K562 (cell line): ENCODE measurements around the gene ZNF335. TPM values are rescaled to one million over a fixed set of nuclear protein-coding genes. Genes with fewer than 3 reads are reported as not detected.

Source experiments
- ARID3A ChIP-seq: IDR thresholded peaks from 2 replicates; pipeline ENCODE4 v1.6.1; 2012; ENCODE audit warnings: low read depth, low read length, improper control_type of control experiment, borderline replicate concordance
- BRD4 ChIP-seq: fragments of 200-600 bp; sonication (generic); IDR thresholded peaks from 2 replicates; pipeline ENCODE4 v1.6.1; 2017; ENCODE audit warnings: inconsistent platforms
- MTA1 ChIP-seq: fragments of 450-650 bp; IDR thresholded peaks from 2 replicates; pipeline ENCODE4 v1.6.1; 2017; ENCODE audit warnings: borderline replicate concordance
- SMAD3 ChIP-seq: fragments of 450-650 bp; formaldehyde crosslinking; conservative IDR thresholded peaks from 2 replicates; pipeline ENCODE4 v1.4.0; 2020; ENCODE audit warnings: mild to moderate bottlenecking
- TCF3 ChIP-seq: sonication (generic); formaldehyde crosslinking; IDR thresholded peaks from 2 replicates; pipeline ENCODE4 v1.4.0; 2020; ENCODE audit warnings: mild to moderate bottlenecking, missing genetic modification reagents
- TEAD2 ChIP-seq: fragments of 450-650 bp; IDR thresholded peaks from 2 replicates; pipeline ENCODE4 v1.6.1; 2016; ENCODE audit warnings: missing genetic modification characterization, control low read depth, missing compliant biosample characterization
- TRIM24 ChIP-seq, 2 experiments: fragments of 450-650 bp; IDR thresholded peaks; 2 replicates each; pipeline ENCODE4 v1.6.1; 2016
- ZNF121 ChIP-seq: sonication (generic); formaldehyde crosslinking; conservative IDR thresholded peaks from 2 replicates; pipeline ENCODE4 v1.8.0; 2022; ENCODE audit warnings: missing genetic modification reagents
- ZNF384 ChIP-seq: IDR thresholded peaks from 2 replicates; pipeline ENCODE4 v1.6.1; 2012; ENCODE audit warnings: low read depth, low read length, improper control_type of control experiment
- ZNF766 ChIP-seq: fragments of 200-800 bp; sonication (Bioruptor generic); conservative IDR thresholded peaks from 2 replicates; pipeline ENCODE4 v1.6.1; 2016; ENCODE audit warnings: missing genetic modification characterization, missing compliant biosample characterization
- polyA plus RNA-seq, 8 experiments: library from polyadenylated mRNA; depleted of rRNA in 4 of 8; stranded (reverse) in 5 of 8; unstranded in 3 of 8; fragments of >200 nt; fragmentation: Nextera tagmentation in 2 of 8; fragmentation: Illumina TruSeq in 1 of 8; extraction: Ambion mirVana in 2 of 8; extraction: Trizol in 1 of 8; gene quantifications; 2 replicates each; pipeline versions ENCODE4 v1.2.1 to v1.2.3, GENCODE V29; 2011 to 2014; ENCODE audit warnings: inconsistent platforms in 1 of 8, missing spikeins in 1 of 8
- total RNA-seq, 7 experiments: library from RNA; depleted of rRNA in 6 of 7; stranded (reverse); fragments of >200 nt in 6 of 7; fragmentation: Illumina TruSeq in 2 of 7; extraction: Trizol in 2 of 7; gene quantifications; 2 replicates each; pipeline versions ENCODE4 v1.2.1 to v1.2.3, GENCODE V29; 2011 to 2021; ENCODE audit warnings: low replicate concordance in 1 of 7
- TF ChIP-seq, protein P1 (sequence below): sonication (generic); formaldehyde crosslinking; IDR thresholded peaks from 2 replicates; pipeline ENCODE4 v1.8.0; 2023; ENCODE audit warnings: mild to moderate bottlenecking, missing genetic modification reagents
- TF ChIP-seq, protein P2 (sequence below): fragments of 250-450 bp; sonication (Bioruptor Pico); IDR thresholded peaks from 2 replicates; pipeline ENCODE4 v1.4.0; 2020
- TF ChIP-seq, protein P3 (sequence below): conservative IDR thresholded peaks from 2 replicates; pipeline ENCODE4 v1.6.1; 2011; ENCODE audit warnings: low read depth, mild to moderate bottlenecking, low read length; ENCODE audit not compliant: control insufficient read depth
- TF ChIP-seq, protein P4 (sequence below): IDR thresholded peaks from 2 replicates; pipeline ENCODE4 v1.6.1; 2011; ENCODE audit warnings: borderline replicate concordance, low read depth, mild to moderate bottlenecking, moderate library complexity, low read length; ENCODE audit not compliant: insufficient read depth, poor library complexity, severe bottlenecking

The ZNF335 gene
- total and polyA plus RNA-seq, 9 of the 15 experiments (the other 6 are each of a cell fraction or from before 2014, with no cell fraction given), result 0.39 to 16.0 (median 7.6) TPM

GRCh38 chr20:45910670-45911485 lies 61.1 kb downstream of the ZNF335 start (continued):
- TF ChIP-seq, protein P1, sequence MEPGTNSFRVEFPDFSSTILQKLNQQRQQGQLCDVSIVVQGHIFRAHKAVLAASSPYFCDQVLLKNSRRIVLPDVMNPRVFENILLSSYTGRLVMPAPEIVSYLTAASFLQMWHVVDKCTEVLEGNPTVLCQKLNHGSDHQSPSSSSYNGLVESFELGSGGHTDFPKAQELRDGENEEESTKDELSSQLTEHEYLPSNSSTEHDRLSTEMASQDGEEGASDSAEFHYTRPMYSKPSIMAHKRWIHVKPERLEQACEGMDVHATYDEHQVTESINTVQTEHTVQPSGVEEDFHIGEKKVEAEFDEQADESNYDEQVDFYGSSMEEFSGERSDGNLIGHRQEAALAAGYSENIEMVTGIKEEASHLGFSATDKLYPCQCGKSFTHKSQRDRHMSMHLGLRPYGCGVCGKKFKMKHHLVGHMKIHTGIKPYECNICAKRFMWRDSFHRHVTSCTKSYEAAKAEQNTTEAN, result no peak
- TF ChIP-seq ZNF121 (CRISPR knock-in tag) (no peak), SMAD3 (CRISPR knock-in tag) (no peak), TEAD2 (tag) (no peak), ZNF766 (CRISPR knock-in tag) (peak; percentile 89; the same call in 1 of the 2 replicates), MTA1 (no peak), ZNF384 (no peak), ARID3A (0 out of 2 replicates have a peak, but pooled peaks have one; percentile 43), BRD4 (no peak), TCF3 (peak; percentile 39; the same call in 1 of the 2 replicates), TRIM24 (IDR thresholded peaks at IDR 0.05) (peak in 1 of 2 experiments; percentile 68; a peak in 2 of 4 replicates)
- TF ChIP-seq, protein P2, sequence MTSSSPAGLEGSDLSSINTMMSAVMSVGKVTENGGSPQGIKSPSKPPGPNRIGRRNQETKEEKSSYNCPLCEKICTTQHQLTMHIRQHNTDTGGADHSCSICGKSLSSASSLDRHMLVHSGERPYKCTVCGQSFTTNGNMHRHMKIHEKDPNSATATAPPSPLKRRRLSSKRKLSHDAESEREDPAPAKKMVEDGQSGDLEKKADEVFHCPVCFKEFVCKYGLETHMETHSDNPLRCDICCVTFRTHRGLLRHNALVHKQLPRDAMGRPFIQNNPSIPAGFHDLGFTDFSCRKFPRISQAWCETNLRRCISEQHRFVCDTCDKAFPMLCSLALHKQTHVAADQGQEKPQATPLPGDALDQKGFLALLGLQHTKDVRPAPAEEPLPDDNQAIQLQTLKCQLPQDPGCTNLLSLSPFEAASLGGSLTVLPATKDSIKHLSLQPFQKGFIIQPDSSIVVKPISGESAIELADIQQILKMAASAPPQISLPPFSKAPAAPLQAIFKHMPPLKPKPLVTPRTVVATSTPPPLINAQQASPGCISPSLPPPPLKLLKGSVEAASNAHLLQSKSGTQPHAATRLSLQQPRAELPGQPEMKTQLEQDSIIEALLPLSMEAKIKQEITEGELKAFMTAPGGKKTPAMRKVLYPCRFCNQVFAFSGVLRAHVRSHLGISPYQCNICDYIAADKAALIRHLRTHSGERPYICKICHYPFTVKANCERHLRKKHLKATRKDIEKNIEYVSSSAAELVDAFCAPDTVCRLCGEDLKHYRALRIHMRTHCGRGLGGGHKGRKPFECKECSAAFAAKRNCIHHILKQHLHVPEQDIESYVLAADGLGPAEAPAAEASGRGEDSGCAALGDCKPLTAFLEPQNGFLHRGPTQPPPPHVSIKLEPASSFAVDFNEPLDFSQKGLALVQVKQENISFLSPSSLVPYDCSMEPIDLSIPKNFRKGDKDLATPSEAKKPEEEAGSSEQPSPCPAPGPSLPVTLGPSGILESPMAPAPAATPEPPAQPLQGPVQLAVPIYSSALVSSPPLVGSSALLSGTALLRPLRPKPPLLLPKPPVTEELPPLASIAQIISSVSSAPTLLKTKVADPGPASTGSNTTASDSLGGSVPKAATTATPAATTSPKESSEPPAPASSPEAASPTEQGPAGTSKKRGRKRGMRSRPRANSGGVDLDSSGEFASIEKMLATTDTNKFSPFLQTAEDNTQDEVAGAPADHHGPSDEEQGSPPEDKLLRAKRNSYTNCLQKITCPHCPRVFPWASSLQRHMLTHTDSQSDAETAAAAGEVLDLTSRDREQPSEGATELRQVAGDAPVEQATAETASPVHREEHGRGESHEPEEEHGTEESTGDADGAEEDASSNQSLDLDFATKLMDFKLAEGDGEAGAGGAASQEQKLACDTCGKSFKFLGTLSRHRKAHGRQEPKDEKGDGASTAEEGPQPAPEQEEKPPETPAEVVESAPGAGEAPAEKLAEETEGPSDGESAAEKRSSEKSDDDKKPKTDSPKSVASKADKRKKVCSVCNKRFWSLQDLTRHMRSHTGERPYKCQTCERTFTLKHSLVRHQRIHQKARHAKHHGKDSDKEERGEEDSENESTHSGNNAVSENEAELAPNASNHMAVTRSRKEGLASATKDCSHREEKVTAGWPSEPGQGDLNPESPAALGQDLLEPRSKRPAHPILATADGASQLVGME (CRISPR knock-in tag), result no peak
- TF ChIP-seq, protein P3, sequence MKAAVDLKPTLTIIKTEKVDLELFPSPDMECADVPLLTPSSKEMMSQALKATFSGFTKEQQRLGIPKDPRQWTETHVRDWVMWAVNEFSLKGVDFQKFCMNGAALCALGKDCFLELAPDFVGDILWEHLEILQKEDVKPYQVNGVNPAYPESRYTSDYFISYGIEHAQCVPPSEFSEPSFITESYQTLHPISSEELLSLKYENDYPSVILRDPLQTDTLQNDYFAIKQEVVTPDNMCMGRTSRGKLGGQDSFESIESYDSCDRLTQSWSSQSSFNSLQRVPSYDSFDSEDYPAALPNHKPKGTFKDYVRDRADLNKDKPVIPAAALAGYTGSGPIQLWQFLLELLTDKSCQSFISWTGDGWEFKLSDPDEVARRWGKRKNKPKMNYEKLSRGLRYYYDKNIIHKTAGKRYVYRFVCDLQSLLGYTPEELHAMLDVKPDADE, result no peak
- TF ChIP-seq, protein P4, sequence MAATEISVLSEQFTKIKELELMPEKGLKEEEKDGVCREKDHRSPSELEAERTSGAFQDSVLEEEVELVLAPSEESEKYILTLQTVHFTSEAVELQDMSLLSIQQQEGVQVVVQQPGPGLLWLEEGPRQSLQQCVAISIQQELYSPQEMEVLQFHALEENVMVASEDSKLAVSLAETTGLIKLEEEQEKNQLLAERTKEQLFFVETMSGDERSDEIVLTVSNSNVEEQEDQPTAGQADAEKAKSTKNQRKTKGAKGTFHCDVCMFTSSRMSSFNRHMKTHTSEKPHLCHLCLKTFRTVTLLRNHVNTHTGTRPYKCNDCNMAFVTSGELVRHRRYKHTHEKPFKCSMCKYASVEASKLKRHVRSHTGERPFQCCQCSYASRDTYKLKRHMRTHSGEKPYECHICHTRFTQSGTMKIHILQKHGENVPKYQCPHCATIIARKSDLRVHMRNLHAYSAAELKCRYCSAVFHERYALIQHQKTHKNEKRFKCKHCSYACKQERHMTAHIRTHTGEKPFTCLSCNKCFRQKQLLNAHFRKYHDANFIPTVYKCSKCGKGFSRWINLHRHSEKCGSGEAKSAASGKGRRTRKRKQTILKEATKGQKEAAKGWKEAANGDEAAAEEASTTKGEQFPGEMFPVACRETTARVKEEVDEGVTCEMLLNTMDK, result no peak
